Lower leg skin (tissue), 3 donors: Measurements from ENCODE around the gene BFAR.

Experiments
- CTCF ChIP-seq, 3 donors: fragments of 450-650 bp; IDR thresholded peaks; one replicate each; pipeline ENCODE4 v1.5.1; 2016; ENCODE audit warnings: antibody characterized with exemption in 3 of 3, mild to moderate bottlenecking in 3 of 3, moderate library complexity in 2 of 3
- POLR2A ChIP-seq, 2 donors: fragments of 450-650 bp; IDR thresholded peaks; one replicate each; pipeline ENCODE4 v1.6.1; 2016 to 2017; ENCODE audit warnings: antibody characterized with exemption in 2 of 2, mild to moderate bottlenecking in 1 of 2, moderate library complexity in 1 of 2

GRCh38 chr16:14602443-14602963 lies 30.2 kb upstream of the BFAR start:
- TF ChIP-seq POLR2A (IDR thresholded peaks at IDR 0.05), result no peak
- no peak for TF ChIP-seq CTCF (IDR thresholded peaks at IDR 0.05)
